ENCODE data around the gene MMP12. TPM values are rescaled to one million over a fixed set of nuclear protein-coding genes. Genes with fewer than 3 reads are reported as not detected.

Gene MMP12
- total RNA-seq, 1 donor: 0.36 TPM

- Histone ChIP-seq H3K4me2 (ENCODE audit: insufficient read depth, low read length) (no peak overlapping the region), H3K4me1 (ENCODE audit: insufficient read depth, low read length) (peaks cover 9% of the 10 kb centered on the region), H3K79me2 (ENCODE audit: insufficient read depth, low read length) (no peaks in the 10 kb centered on the region), H4K20me1 (ENCODE audit: insufficient read depth, low read length) (no peaks in the 10 kb centered on the region), H2AFZ (ENCODE audit: low read length) (peak overlapping the region; percentile 15), H3K27me3 (ENCODE audit: insufficient read depth, low read length) (no peaks in the 10 kb centered on the region), H3K9me3 (ENCODE audit: low read depth, low read length) (no peaks in the 10 kb centered on the region), H3K36me3 (ENCODE audit: insufficient read depth, low read length) (no peaks in the 10 kb centered on the region), H3K4me3 (ENCODE audit: insufficient read depth, low read length) (no peak overlapping the region), H3K27ac (ENCODE audit: low read depth, low read length) (no peak overlapping the region)
- DNase-seq (ENCODE audit: insufficient read length, low spot score, missing footprints): no peak
- no peak for TF ChIP-seq CTCF (IDR thresholded peaks at IDR 0.05; ENCODE audit: extremely low read depth, low read depth, low read length)
Measured at GRCh38 chr11:102842930-102843329, 31.9 kb downstream of the MMP12 start.

- no peak overlapping the region for H3K4me3 ChIP-seq (ENCODE audit: insufficient read depth, low read length)
- no peaks in the 10 kb centered on the region for H4K20me1 ChIP-seq (ENCODE audit: insufficient read depth, low read length)
- TF ChIP-seq CTCF (IDR thresholded peaks at IDR 0.05; ENCODE audit: extremely low read depth, low read depth, low read length): no peak
- no peaks in the 10 kb centered on the region for H3K36me3 ChIP-seq (ENCODE audit: insufficient read depth, low read length)
- no peak overlapping the region for H2AFZ ChIP-seq (ENCODE audit: low read length)
- no peak for DNase-seq (ENCODE audit: insufficient read length, low spot score, missing footprints)
- no peaks in the 10 kb centered on the region for H3K9me3 ChIP-seq (ENCODE audit: low read depth, low read length)
- H3K27me3 ChIP-seq (ENCODE audit: insufficient read depth, low read length): no peaks in the 10 kb centered on the region
- H3K27ac ChIP-seq (ENCODE audit: low read depth, low read length): no peak overlapping the region
- H3K79me2 ChIP-seq (ENCODE audit: insufficient read depth, low read length): no peaks in the 10 kb centered on the region
- peaks cover 21% of the 10 kb centered on the region for H3K4me1 ChIP-seq (ENCODE audit: insufficient read depth, low read length)
- H3K4me2 ChIP-seq (ENCODE audit: insufficient read depth, low read length): no peak overlapping the region
Measured at GRCh38 chr11:102840018-102840417, 34.8 kb downstream of the MMP12 start.

- Histone ChIP-seq H3K36me3 (ENCODE audit: insufficient read depth, low read length) (no peaks in the 10 kb centered on the region), H3K4me1 (ENCODE audit: insufficient read depth, low read length) (peaks cover 13% of the 10 kb centered on the region), H3K4me3 (ENCODE audit: insufficient read depth, low read length) (no peak overlapping the region), H3K79me2 (ENCODE audit: insufficient read depth, low read length) (no peaks in the 10 kb centered on the region), H3K4me2 (ENCODE audit: insufficient read depth, low read length) (no peak overlapping the region), H2AFZ (ENCODE audit: low read length) (no peak overlapping the region), H3K27ac (ENCODE audit: low read depth, low read length) (no peak overlapping the region), H3K27me3 (ENCODE audit: insufficient read depth, low read length) (no peaks in the 10 kb centered on the region), H3K9me3 (ENCODE audit: low read depth, low read length) (no peaks in the 10 kb centered on the region), H4K20me1 (ENCODE audit: insufficient read depth, low read length) (no peaks in the 10 kb centered on the region)
- no peak for TF ChIP-seq CTCF (IDR thresholded peaks at IDR 0.05; ENCODE audit: extremely low read depth, low read depth, low read length)
- DNase-seq (ENCODE audit: insufficient read length, low spot score, missing footprints): no peak
Measured at GRCh38 chr11:102837646-102838045, 37.1 kb downstream of the MMP12 start.

- H3K4me2 ChIP-seq (ENCODE audit: insufficient read depth, low read length): no peak overlapping the region
- H3K79me2 ChIP-seq (ENCODE audit: insufficient read depth, low read length): no peaks in the 10 kb centered on the region
- no peaks in the 10 kb centered on the region for H3K36me3 ChIP-seq (ENCODE audit: insufficient read depth, low read length)
- no peak for TF ChIP-seq CTCF (IDR thresholded peaks at IDR 0.05; ENCODE audit: extremely low read depth, low read depth, low read length)
- H4K20me1 ChIP-seq (ENCODE audit: insufficient read depth, low read length): no peaks in the 10 kb centered on the region
- no peaks in the 10 kb centered on the region for H3K9me3 ChIP-seq (ENCODE audit: low read depth, low read length)
- DNase-seq (ENCODE audit: insufficient read length, low spot score, missing footprints): no peak
- no peak overlapping the region for H3K4me3 ChIP-seq (ENCODE audit: insufficient read depth, low read length)
- no peak overlapping the region for H3K27ac ChIP-seq (ENCODE audit: low read depth, low read length)
- H3K4me1 ChIP-seq (ENCODE audit: insufficient read depth, low read length): peaks cover 13% of the 10 kb centered on the region
- no peaks in the 10 kb centered on the region for H3K27me3 ChIP-seq (ENCODE audit: insufficient read depth, low read length)
- H2AFZ ChIP-seq (ENCODE audit: low read length): no peak overlapping the region
Measured at GRCh38 chr11:102837156-102837555, 37.6 kb downstream of the MMP12 start.

Data from osteoblast (primary cell).